Nucleus accumbens (tissue), 56 donors: ENCODE data around the gene KDM7A.
"Not testable (repeated sequence)": the region's sequence is repeated elsewhere in the genome, so short reads cannot be mapped to it uniquely, and the experiment has no call there.

Experiments used
- DNase-seq, 56 donors: peaks; one replicate each; lab custom pipeline; 2025; lab: John Stamatoyannopoulos, UW

Gene KDM7A

DNA sequence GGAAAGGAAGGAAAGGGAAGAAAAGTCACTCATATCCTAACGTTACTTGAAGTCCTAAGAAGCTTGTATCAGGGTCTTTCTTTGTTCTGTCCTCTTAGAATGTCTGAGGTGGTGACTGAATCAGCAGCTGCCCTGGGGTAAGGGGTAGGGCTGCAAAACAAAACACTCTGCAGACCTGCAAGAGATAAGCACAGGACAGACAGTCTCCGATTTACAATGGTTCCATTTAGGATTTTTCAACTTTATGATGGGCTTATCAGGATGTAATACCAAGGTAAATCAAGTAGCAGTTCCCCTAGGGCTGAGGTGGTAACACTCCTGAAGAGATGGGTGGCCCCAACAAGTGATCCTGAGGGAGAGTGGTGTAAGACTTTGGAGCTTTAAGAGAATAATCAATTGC, 16.5 kb downstream of the KDM7A start:
- no peak for DNase-seq

DNA sequence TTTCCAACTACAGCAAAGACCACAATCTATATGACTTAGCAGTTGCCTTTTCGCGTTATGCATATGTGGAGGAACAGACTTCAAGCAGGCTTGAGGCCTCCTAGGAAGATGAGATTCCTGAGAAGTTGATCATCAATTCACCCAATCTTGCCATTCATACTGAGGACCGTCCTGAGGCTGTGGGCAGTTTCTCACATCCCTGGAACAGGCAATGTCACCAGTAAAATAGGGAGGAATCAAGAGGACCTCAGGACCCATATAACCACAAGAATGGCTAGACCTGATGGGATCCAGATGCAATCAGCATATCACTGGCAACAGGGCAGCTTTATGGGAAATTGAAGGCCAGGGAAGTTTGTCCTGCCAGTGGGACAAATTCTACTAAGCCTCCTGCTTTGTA, 17.3 kb downstream of the KDM7A start:
- DNase-seq, result no peak

DNA sequence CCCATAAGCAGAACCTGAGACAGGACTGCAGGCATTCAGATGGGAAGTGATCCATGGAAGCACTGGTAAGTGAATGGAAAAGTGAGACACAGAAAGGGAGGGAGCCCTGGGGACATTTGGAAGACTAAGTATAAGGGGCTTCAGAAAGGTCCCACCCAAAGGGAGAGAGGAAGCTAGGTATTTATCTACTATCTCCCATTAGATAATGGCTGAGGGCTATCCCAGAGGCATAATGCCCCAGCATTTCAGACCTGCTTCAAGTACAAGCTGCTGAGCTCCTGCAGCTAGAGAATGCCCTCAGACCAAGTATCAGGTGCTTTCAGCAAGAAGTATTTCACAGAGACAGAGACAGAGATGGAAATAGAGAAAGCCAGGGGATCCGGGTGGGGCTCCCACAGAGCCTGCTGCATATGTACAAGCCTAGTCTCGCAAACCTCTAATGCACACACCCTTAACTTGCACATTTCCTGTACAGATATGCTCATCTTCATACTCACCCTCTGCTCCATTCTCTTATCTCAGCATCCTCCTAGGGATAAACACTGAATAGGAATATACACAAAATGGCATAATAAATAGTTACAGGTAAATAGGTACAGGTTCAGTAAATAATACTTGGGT, 20.2 kb downstream of the KDM7A start:
- no peak for DNase-seq

DNA sequence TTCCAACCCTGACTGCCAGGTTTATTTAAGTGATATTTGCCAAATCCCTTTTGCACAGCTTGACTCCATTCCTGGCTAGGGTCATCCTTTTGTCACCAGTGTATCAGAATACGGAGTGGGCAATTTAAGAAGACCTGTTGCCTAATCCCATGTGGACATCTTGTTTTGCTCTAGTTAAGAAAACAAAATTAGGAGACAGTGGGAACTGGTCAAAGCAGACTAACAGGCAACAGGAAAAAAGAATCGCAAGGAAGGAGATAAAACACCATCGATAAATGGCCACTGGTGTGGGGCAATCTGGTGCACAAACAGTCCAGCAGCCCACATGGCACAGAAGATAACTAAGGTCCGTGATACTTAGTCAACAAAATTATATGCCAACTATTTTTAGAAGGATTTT, 21.4 kb downstream of the KDM7A start:
- DNase-seq, result no peak

DNA sequence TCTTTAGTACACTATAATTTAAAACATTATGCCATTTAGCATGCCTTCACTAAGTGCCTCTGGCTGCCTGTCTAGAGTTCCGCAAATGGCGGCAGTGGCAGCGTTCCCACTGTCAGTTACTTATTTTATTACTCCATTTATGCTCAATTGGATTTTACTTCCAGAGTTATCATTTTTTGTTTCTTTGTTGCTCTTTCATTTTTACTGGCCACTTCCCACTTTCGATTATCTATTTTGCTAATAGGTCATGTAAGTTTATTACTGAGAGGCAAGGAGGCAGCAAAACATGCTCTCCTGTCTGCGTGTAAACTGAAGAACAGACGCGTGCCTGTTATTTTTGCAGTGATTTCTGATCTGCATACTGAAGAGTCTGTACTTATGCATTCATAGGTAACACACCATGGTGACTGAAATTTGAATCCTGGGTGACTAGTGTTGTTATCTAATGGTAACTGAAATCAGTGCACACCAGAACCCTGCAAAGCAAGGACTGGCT, 23.1 kb downstream of the KDM7A start:
- no peak for DNase-seq

DNA sequence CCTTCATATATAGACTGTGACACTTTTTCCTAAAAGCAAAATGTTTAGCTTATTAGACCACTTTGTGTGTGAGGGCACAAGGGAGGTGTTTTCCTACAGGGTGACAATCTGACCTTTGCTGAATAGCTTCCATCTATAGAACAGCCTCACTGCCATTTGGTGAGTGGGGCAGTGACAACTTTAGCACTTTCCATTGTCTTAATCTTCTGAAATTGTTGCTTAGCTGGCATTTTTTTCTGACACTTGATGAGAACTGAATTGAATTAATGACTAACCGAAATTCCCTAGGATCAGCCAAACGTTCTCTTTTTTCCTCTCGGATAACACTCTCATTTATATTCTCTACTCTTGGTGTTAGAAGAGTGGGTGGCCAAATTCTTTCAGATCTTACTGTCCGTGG, 30.2 kb downstream of the KDM7A start:
- no peak for DNase-seq

DNA sequence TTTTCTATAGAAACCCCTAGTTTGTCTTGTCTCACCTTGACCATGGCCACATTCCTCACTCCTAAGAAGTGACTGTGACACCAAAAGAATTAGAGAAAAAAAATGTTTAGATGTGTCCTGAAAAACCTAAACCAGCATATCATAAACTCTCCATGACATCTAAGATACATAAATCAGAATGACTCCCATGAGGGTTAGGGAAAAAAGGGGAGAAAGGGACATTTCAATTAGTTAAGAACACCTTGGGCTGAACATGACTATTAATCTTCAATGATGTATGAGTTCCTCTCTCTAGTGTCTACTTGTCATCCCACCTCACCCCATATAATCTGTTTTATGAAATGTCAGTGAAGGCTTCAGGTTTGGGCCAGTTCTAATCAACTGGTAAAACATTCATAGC, 31.1 kb downstream of the KDM7A start:
- DNase-seq, result no peak

DNA sequence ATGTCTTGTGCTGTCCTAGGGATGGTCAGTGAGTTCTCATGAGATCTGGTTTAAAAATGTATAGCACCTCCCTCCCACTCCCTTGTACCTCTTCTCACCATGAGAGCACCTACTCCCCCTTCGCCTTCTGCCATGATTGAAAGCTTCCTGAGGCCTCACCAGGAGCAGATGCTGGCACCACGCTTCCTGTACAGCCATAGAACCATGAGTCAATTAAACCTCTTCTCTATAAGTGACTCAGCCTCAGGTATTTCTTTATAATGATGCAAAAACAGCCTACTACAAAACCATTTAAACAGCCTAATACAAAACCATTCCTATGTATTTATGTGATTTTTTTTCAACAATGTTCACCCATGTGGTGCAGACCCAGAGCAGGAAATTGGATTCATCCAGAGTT, 32.0 kb downstream of the KDM7A start:
- DNase-seq, result no peak

DNA sequence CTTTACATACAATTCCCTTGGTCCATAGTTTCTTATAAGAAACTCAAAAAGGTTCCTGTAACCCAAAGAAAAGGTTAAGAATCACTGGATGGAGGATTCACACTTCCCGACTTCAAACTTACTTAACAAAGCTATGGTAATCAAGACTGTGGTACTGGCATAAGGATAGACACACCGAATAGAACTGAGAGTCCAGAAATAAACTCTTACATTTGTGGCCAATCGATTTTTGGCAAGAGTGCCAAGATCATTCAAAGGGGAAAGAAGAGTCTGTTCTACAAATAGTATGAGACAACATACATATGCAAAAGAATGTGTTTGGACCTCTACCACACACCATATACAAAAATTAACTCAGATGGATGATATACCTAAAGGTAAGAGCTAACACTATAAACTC, 32.8 kb downstream of the KDM7A start:
- no peak for DNase-seq

DNA sequence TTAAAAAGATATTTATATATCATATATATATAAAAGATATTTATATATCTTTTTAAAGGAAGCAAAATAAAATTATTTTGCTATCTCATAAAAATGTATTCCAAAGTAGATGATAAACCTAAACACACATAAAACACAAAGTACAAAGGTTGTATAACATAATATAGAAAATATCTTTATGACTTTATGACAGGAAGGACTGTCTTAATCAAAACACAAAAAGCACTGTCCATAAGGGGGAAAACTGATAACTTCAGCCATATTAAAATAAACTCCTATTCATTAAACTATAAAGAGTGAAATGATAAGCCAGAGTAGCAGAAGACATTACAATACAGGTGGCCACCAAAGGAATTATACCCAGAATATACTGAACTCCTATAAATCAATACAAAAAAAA, 34.8 kb downstream of the KDM7A start:
- no peak for DNase-seq

DNA sequence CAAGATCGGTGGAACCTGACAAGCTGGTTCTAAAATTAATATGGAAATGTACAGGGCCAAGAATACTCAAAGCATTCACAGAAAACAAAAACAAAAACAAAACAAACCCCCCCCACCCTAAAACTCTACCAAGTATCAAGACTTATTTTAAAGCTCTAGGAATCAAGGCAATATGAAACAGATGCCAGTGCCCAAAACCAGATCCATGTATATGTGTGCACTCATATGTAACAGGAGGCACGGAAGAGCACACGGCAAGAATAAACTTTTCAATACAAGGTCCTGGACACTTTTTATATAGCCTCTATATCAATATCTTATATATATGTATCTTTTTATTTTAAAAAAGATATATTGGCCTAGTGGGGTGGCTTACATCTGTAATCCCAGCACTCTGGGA, 35.5 kb downstream of the KDM7A start:
- no peak for DNase-seq

DNA sequence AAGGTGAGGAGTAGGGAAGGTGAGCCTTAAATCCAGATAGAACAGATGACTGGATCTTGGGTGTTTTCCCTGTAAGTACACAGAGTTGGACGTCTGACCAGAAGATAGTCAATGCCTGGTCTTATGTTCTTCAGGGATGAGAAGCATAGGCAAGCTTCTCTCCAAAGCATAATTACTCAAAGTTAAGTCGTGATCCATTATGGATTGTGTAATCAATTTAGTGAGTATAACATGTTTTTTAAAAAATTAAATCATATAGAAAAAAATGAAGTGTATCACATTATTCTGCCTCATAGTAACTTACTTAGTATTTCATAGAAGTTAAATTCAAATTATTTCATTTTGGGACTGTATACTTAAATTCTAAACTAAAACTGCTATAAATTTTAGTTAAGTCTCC, 39.7 kb downstream of the KDM7A start:
- DNase-seq, result no peak

DNA sequence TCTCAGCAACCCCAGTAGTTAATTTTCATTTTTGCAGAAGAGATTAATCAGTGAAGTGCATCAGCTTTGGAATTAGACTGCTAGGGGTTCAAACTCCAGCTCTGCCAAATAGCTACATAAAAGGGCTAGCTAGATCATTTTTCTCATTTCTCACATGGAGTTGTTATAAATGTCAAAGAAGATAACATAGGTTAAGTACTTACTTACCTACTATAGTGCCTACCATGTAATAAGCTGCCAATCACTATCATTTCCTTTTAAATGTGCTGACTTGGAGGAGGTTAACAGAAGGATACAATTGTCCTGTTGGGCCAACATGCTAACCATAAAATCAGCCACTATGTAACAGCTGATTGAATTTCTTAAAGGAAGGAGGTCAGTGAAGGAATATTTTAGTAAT, 40.7 kb downstream of the KDM7A start:
- no peak for DNase-seq

DNA sequence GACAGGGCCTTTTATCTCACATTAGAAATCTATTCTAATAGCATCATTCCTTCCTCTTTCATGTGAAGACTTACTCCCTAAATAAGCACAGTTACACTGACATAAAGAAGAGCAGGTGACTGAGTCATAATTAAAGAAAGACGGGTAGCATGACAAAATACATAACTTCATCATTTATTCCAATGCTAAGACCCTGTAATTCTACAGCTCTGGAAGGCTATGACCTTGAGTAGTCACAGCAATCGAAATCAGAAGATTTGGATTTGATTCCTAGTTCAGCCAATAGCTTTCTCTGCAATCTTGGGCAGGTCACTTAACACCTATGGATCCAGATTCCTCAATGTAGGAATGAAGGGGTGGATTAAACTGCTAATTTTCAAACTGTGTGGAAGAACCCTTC, 42.7 kb downstream of the KDM7A start:
- DNase-seq, result no peak

DNA sequence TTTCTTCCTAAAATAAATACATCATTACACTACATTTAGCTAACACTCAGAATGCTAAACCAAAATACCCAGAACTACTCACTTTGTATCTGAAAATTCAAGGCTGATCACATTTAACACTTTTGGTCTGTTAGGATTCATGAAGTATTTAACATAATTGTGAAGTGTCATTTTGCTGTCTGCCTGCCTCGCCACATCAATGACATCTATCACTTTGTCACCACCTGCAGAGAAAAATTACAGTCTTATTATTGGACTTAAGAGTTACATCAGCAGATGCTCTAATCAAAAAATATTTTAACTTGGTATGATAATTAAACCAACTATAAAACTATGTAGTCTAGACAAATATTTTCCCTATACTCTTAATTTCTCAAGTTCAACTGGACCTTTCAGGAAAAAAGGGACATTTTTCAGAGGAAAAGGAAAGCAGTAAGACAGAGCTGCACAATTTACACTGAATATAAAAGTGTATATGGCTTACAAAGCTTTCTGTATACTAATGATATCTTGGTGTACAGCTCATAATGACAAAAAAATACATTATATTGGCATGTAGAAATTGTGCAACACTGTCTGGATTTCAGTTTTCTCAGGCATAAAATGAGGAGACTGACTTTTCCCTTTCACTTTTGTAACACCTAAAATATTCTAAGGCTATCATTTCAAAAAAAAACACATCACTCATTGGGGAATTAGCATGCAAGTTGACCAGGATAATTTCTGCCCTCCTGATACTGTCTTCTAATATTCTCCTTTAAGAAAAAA, 49.2 kb downstream of the KDM7A start:
- no peak for DNase-seq

DNA sequence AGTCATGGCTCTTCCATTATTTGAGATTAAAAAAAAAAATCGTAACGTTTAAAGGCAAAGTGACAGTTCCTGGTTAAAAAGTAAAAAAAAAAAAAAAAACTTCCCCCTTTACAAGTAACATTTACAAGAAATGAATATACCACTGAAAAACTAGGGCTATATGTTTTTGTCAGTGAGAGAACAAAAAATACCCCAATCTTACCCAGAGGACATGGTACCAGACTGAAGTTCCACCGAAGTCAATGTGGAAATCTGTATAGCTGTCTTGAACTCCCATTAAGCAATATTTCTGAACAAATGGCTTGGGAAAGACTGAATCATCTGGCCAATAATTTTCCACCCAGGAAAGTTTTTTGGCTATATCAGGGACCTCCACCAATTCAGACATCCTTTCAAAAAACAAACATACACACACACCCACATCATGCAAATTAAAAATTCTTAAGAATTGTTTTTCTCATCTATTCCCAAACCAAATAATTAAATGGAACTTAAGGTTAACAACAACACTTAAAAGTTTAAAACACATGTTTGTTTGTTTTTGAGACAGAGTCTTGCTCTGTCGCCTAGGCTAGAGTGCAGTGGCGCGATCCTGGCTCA, 50.2 kb downstream of the KDM7A start:
- DNase-seq, result no peak

DNA sequence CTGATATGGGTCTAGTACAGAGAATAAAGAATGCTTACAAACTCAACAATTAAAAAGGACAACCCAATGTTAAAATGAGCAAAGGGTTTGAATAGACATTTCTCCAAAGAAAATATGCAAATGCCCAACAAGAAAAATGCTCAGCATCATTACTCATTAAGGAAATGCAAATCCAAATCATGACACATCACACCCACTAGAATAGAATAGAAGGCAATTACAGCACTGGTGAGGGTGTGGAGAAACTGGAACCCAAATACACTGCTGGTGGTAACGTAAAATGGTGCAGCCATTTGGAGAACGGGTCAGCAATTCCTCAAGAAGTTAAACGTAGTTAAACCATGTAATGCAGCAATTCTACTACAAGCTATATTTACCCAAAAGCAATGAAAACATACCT, 53.8 kb downstream of the KDM7A start:
- DNase-seq, result no peak

DNA sequence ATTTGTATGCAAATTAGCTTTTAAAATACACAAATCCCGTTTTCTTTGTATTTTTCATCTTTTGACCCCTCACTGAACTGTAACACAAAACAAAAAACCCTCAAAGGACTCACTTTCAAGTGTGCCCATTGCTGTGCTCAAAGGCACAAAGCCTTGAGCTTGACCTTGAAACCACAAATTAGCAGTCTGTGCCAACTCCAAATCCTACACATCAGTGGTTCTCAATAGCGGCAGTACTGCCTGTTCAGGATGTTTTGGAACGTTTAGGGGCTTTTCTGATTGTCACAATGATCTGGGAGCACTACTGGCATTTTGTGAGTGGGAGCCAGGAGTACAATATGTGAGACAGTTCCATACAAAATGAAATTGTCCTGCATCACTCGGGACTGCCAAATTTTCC, 55.5 kb downstream of the KDM7A start:
- peak in 19 of 56 donors; percentile 0 to 71 (median 4) for DNase-seq

DNA sequence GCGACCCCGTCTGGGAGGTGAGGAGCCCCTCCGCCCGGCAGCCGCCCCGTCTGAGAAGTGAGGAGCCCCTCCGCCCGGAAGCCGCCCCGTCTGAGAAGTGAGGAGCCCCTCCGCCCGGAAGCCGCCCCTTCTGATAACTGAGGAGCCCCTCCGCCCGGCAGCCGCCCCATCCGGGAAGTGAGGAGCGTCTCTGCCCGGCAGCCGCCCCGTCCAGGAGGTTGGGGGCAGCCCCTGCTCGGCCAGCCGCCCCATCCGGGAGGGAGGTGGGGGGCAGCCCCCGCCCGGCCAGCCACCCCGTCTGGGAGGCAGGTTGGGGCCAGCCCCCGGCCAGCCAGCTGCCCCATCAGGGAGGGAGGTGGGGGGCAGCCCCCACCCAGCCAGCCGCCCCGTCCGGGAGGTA, 62.0 kb downstream of the KDM7A start:
- not testable (repeated sequence) for DNase-seq

DNA sequence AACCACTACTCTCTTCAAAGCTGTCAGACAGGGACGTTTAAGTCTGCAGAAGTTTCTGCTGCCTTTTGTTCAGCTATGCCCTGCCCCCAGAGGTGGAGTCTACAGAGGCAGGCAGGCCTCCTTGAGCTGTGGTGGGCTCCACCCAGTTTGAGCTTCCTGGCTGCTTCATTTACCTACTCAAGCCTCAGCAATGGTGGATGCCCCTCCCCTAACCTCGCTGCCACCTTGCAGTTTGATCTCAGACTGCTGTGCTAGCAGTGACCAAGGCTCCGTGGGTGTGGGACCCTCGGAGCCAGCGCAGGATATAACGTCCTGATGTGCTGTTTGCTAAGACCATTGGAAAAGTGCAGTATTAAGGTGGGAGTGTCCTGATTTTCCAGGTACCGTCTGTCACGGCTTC, 68.0 kb downstream of the KDM7A start:
- not testable (repeated sequence) for DNase-seq

DNA sequence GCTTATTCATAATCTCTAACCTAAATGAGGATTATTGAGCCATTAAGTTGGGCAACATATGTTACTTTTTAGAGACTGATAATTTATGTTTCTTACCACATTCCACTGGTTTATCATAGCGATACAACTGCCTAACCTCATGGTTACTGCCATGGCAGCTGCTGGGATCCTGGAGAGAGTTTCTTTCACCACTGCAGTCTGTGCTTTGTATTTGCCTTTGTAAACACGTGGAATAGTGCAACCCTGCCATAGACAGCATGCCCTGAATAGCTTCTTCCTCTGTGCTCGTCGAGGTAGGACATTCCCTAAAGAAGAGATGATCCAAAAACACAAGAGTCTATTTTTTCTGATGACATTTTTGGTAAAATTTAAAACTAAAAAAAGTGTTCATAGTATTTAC, 80.3 kb downstream of the KDM7A start:
- no peak for DNase-seq

DNA sequence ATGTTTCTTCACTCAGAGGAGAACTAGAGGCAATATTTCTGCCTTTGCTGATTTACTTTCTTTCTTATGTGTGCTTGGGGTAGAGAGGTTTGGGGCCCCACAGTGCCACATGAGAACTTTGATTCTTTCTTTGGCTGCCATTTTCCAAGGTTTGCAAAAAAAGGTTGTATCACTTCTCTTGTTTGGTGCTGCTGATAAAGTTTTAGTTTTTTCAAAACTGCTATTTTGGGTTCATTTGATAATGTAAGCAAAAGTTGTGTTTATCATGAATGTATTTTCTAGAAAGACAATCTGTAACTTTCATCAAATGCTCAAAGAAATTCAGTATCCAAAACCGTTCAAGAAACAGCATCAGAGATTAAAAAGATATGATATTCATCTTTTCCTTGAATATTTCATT, 83.4 kb downstream of the KDM7A start:
- no peak for DNase-seq
